Caco-2 (cell line): ENCODE results near the gene XCL1. TPM values are rescaled to one million over a fixed set of nuclear protein-coding genes. Genes with fewer than 3 reads are reported as not detected.

Experiments used
- BruUV-seq: library from RNA; stranded (reverse); fragments of 400-500 nt; replicated peaks from 2 replicates; lab custom pipeline; 2021; lab: Mats Ljungman, UMichigan
- CTCF ChIA-PET: fragments of 300-600 bp; sonication (Branson Sonifier 250); formaldehyde crosslinking; loops from one replicate; lab custom pipeline; 2022; ENCODE audit warnings: antibody characterized with exemption; lab: Charles Lee
- POLR2A ChIA-PET: fragments of 300-600 bp; sonication (Branson Sonifier 250); formaldehyde crosslinking; loops from one replicate; lab custom pipeline; 2022; ENCODE audit warnings: antibody characterized with exemption; lab: Charles Lee
- DNase-seq, 2 experiments: peaks; one replicate each; pipeline versions ENCODE4 v3.0.0 to v3.0.0-alpha.2; 2020 to 2022
- H3K27me3 ChIP-seq: replicated peaks from 2 replicates; pipeline ENCODE4 v1.6.0; 2011; ENCODE audit warnings: low read length; ENCODE audit not compliant: control insufficient read depth, insufficient read depth
- H3K36me3 ChIP-seq: 2 replicates; pipeline ENCODE4 v1.5.1; 2011; ENCODE audit warnings: low read length; ENCODE audit not compliant: control insufficient read depth, insufficient read depth
- H3K4me1 ChIP-seq: fragments of 250-450 bp; sonication (Bioruptor Pico); 2 replicates; pipeline ENCODE4 v1.5.1; 2020; ENCODE audit warnings: mild to moderate bottlenecking
- H3K4me3 ChIP-seq: 2 replicates; pipeline ENCODE4 v1.5.1; 2011; ENCODE audit warnings: low read depth, mild to moderate bottlenecking, control low read depth, low read length
- H3K9me3 ChIP-seq: fragments of 250-450 bp; sonication (Bioruptor Pico); 2 replicates; pipeline ENCODE4 v1.5.1; 2020; ENCODE audit warnings: mild to moderate bottlenecking, moderate library complexity
- H3K27ac Mint-ChIP-seq: one replicate; pipeline ENCODE4 v1.8.0; 2022; ENCODE audit warnings: mixed read lengths; ENCODE audit not compliant: unreplicated experiment
- H3K27me3 Mint-ChIP-seq: one replicate; pipeline ENCODE4 v1.8.0; 2022; ENCODE audit warnings: mixed read lengths; ENCODE audit not compliant: insufficient read depth, unreplicated experiment
- H3K36me3 Mint-ChIP-seq: one replicate; pipeline ENCODE4 v1.8.0; 2022; ENCODE audit warnings: mild to moderate bottlenecking, mixed read lengths; ENCODE audit not compliant: insufficient read depth, unreplicated experiment
- H3K4me1 Mint-ChIP-seq: one replicate; pipeline ENCODE4 v1.8.0; 2022; ENCODE audit warnings: low read depth, mixed read lengths; ENCODE audit not compliant: unreplicated experiment
- H3K4me3 Mint-ChIP-seq: one replicate; pipeline ENCODE4 v1.8.0; 2022; ENCODE audit warnings: mild to moderate bottlenecking, moderate library complexity, mixed read lengths; ENCODE audit not compliant: unreplicated experiment
- H3K9me3 Mint-ChIP-seq: one replicate; pipeline ENCODE4 v1.8.0; 2022; ENCODE audit warnings: mixed read lengths; ENCODE audit not compliant: unreplicated experiment
- intact Hi-C: fragments of 100-400 bp; cut with micrococcal nuclease; formaldehyde crosslinking; loops from one replicate; pipeline ENCODE4 v1.10.0; 2022; ENCODE audit not compliant: unreplicated experiment
- total RNA-seq: library from RNA; stranded (reverse); gene quantifications from 2 replicates; pipeline ENCODE4 v1.2.3, GENCODE V29; 2022
- TF ChIP-seq, protein P1 (sequence below), 2 experiments: fragments of 200-600 bp in 1 of 2; IDR thresholded peaks; 1 replicate in 1 of 2; 2 replicates in 1 of 2; pipeline versions ENCODE4 v1.5.1 to v1.8.0; 2011 to 2022; ENCODE audit warnings: antibody characterized with exemption in 1 of 2, control low read depth in 1 of 2, inconsistent platforms in 1 of 2, low read depth in 1 of 2, low read length in 1 of 2, mild to moderate bottlenecking in 1 of 2, moderate library complexity in 1 of 2; ENCODE audit not compliant: insufficient read depth in 1 of 2, severe bottlenecking in 1 of 2, unreplicated experiment in 1 of 2

The XCL1 gene
- total RNA-seq, 1 experiment from 2014 or later: 3.4 TPM

DNA sequence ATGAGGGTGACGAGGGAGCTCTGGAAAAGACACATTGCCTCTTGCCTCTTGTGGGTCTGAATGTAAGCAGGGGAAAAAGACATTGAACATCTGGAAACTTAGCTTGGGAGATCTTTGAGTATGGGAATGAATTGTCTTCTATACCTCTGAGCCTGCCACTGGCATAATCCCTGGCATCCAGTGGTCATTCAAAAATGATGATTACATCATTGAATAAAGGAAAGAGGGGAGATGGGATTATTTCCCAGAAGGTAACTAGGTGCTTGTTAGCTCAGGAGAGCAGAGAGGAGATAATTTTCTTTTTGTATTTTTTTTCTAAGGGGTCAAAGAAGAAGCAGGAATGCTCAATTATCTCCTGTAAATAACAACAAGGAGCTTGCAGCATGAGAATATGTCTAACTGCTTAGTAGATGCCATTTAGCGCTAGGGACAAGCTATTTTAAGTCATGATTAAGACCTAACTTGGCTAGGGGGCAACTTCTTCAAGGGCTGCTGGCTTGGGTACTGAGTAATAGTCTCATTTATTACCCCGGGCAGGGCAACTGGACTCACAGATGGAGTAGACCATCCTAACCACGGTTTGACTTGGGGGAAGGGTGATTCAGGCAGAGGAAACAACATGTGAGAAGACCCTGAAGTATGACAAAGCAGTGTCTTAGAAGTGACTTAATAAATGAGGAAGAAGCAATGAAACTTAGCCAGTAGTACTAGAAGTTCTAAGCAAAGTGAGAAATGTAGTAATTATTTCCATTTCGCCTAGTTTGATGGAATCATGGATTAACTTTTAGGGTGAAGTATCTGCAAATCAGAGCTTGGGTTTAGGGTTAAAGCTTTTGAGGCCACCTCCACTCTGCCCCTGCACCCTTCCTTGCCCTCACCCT lies 21.6 kb upstream of the XCL1 start:
- Mint-ChIP-seq H3K36me3 (peaks cover 18% of the 10 kb centered on the region), H3K4me3 (no peak overlapping the region), H3K9me3 (no peaks in the 10 kb centered on the region), H3K27me3 (no peaks in the 10 kb centered on the region), H3K27ac (peak overlapping the region; percentile 18), H3K4me1 (peaks cover 31% of the 10 kb centered on the region)
- Histone ChIP-seq H3K9me3 (no peaks in the 10 kb centered on the region), H3K36me3 (peaks cover 5% of the 10 kb centered on the region), H3K27me3 (no peaks in the 10 kb centered on the region), H3K4me1 (peaks cover 63% of the 10 kb centered on the region), H3K4me3 (no peak overlapping the region)
- ChIA-PET POLR2A (no interaction called here), CTCF (interaction anchor here (1.2 kb wide), 1 partner anchor 212 kb away, joined by 4 read pairs; no protein-coding TSS in a partner anchor)
- TF ChIP-seq, protein P1, sequence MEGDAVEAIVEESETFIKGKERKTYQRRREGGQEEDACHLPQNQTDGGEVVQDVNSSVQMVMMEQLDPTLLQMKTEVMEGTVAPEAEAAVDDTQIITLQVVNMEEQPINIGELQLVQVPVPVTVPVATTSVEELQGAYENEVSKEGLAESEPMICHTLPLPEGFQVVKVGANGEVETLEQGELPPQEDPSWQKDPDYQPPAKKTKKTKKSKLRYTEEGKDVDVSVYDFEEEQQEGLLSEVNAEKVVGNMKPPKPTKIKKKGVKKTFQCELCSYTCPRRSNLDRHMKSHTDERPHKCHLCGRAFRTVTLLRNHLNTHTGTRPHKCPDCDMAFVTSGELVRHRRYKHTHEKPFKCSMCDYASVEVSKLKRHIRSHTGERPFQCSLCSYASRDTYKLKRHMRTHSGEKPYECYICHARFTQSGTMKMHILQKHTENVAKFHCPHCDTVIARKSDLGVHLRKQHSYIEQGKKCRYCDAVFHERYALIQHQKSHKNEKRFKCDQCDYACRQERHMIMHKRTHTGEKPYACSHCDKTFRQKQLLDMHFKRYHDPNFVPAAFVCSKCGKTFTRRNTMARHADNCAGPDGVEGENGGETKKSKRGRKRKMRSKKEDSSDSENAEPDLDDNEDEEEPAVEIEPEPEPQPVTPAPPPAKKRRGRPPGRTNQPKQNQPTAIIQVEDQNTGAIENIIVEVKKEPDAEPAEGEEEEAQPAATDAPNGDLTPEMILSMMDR (IDR thresholded peaks at IDR 0.05; ENCODE audit: insufficient read depth in 1 of 2, low read depth in 1 of 2, low read length in 1 of 2, severe bottlenecking in 1 of 2, unreplicated experiment in 1 of 2): no peak
- intact Hi-C loops: loop anchor here (5.0 kb wide), 2 partner anchors 58 to 118 kb away; no protein-coding TSS in a partner anchor
- BruUV-seq: no TSS peak
- no peak for DNase-seq

DNA sequence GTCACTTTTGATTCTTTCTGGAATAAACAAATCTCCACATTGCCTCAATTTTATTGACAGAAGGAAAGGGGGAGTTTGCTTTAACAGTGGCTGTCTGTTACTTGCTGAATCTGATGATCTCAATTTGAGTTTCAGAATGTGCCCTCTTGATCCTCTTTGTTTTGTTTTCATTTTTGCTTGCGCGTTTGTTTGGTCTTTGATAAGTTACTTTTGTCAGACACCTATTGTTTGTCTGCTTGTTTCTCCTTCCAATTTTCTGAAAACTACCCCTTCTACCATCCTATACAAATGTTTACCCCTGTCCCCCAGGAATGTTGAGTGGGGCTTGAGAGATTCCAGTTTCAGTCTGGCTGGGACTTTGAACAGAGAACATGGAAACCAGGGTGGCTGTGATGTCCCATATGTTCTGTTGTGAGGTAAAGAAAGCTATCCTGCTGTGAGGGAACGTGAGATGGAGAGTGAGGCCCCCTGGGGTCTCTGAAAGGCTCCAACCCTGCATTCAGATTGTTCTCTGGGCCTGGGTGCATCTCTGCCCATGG lies 20.8 kb upstream of the XCL1 start:
- ChIA-PET CTCF (interaction anchor here (1.2 kb wide), 1 partner anchor 213 kb away, joined by 4 read pairs; no protein-coding TSS in a partner anchor), POLR2A (no interaction called here)
- Mint-ChIP-seq H3K27me3 (no peaks in the 10 kb centered on the region), H3K36me3 (peaks cover 18% of the 10 kb centered on the region), H3K27ac (peak overlapping the region; percentile 18), H3K9me3 (no peaks in the 10 kb centered on the region), H3K4me3 (no peak overlapping the region), H3K4me1 (peaks cover 31% of the 10 kb centered on the region)
- H3K4me1 ChIP-seq: peaks cover 62% of the 10 kb centered on the region
- TF ChIP-seq, protein P1 (IDR thresholded peaks at IDR 0.05; ENCODE audit: insufficient read depth in 1 of 2, low read depth in 1 of 2, low read length in 1 of 2, severe bottlenecking in 1 of 2, unreplicated experiment in 1 of 2): no peak
- H3K27me3 ChIP-seq: no peaks in the 10 kb centered on the region
- no peak overlapping the region for H3K4me3 ChIP-seq
- H3K9me3 ChIP-seq: no peaks in the 10 kb centered on the region
- no peak for DNase-seq
- BruUV-seq: no TSS peak
- intact Hi-C loops: loop anchor here (5.0 kb wide), 2 partner anchors 58 to 118 kb away; no protein-coding TSS in a partner anchor
- peaks cover 5% of the 10 kb centered on the region for H3K36me3 ChIP-seq

DNA sequence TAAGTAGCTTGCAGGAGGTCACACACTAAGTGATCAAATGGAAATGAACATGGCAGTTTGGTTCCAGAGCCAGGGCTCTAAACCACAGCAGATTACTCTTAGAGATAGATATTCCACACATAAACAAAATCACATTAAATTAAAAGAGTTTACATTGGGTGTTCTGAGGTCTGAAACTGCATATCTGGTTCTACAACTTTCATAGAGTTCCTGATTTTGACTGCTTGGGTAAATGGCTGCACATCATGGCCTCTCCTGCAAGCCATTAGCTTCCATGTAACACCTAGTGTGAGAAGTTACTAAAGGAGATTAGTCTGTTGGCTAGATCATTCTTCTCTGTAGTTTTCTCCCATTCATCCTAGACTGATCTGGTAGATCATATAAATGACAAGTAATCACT lies 19.8 kb upstream of the XCL1 start:
- H3K4me1 Mint-ChIP-seq: peaks cover 24% of the 10 kb centered on the region
- H3K27ac Mint-ChIP-seq: peak overlapping the region; percentile 72
- no peaks in the 10 kb centered on the region for H3K27me3 ChIP-seq
- CTCF ChIA-PET: no interaction called here
- no peak for DNase-seq
- H3K36me3 ChIP-seq: peaks cover 5% of the 10 kb centered on the region
- H3K9me3 ChIP-seq: no peaks in the 10 kb centered on the region
- BruUV-seq: no TSS peak
- peaks cover 51% of the 10 kb centered on the region for H3K4me1 ChIP-seq
- intact Hi-C loops: loop anchor here (5.0 kb wide), 2 partner anchors 59 to 119 kb away; no protein-coding TSS in a partner anchor
- peaks cover 12% of the 10 kb centered on the region for H3K36me3 Mint-ChIP-seq
- TF ChIP-seq, protein P1 (IDR thresholded peaks at IDR 0.05; ENCODE audit: insufficient read depth in 1 of 2, low read depth in 1 of 2, low read length in 1 of 2, severe bottlenecking in 1 of 2, unreplicated experiment in 1 of 2): no peak
- no peaks in the 10 kb centered on the region for H3K27me3 Mint-ChIP-seq
- no peak overlapping the region for H3K4me3 Mint-ChIP-seq
- H3K9me3 Mint-ChIP-seq: no peaks in the 10 kb centered on the region
- no peak overlapping the region for H3K4me3 ChIP-seq
- POLR2A ChIA-PET: no interaction called here
